ENCODE measurements around the gene YBEY. TPM values are rescaled to one million over a fixed set of nuclear protein-coding genes. Genes with fewer than 3 reads are reported as not detected.

YBEY gene
- total RNA-seq, 1 experiment from 2014 or later = 13.8 TPM

GRCh38 chr21:46295996-46296752 is 10.0 kb downstream of the YBEY start:
- Histone ChIP-seq H3K27ac (no peak overlapping the region), H3K36me3 (ENCODE audit: low read depth) (no peaks in the 10 kb centered on the region), H3K4me3 (no peak overlapping the region), H4K20me1 (ENCODE audit: insufficient read depth) (no peaks in the 10 kb centered on the region), H3K4me1 (replicated peaks; ENCODE audit: insufficient read depth) (no peaks in the 10 kb centered on the region), H3K4me2 (no peak overlapping the region), H3F3A (ENCODE audit: insufficient read depth, low read depth) (no peaks in the 10 kb centered on the region), H3K9me3 (ENCODE audit: insufficient read depth, low read depth) (no peaks in the 10 kb centered on the region), H2AFZ (no peak overlapping the region), H3K27me3 (ENCODE audit: insufficient read depth, low read depth) (no peaks in the 10 kb centered on the region), H3K9me2 (ENCODE audit: insufficient read depth) (no peaks in the 10 kb centered on the region), H3K79me2 (ENCODE audit: low read depth) (no peaks in the 10 kb centered on the region)
- no TSS peak for BruUV-seq (replicated peaks)
- TF ChIP-seq EZH2 (IDR thresholded peaks at IDR 0.05; ENCODE audit: low read depth) (no peak), CTCF (conservative IDR thresholded peaks at IDR 0.05) (no peak)
- intact Hi-C loops (cut with micrococcal nuclease; ENCODE audit: unreplicated experiment) = no loop called here
- ChIA-PET POLR2A (ENCODE audit: unreplicated experiment) (no interaction called here), CTCF (no interaction called here)
- DNase-seq = no peak

GRCh38 chr21:46297338-46298271 is 11.5 kb downstream of the YBEY start:
- H3K4me3 ChIP-seq = no peak overlapping the region
- no peaks in the 10 kb centered on the region for H3K4me1 ChIP-seq (replicated peaks; ENCODE audit: insufficient read depth)
- ChIA-PET CTCF (no interaction called here), POLR2A (ENCODE audit: unreplicated experiment) (no interaction called here)
- TF ChIP-seq CTCF (conservative IDR thresholded peaks at IDR 0.05) (no peak), EZH2 (IDR thresholded peaks at IDR 0.05; ENCODE audit: low read depth) (no peak)
- no peaks in the 10 kb centered on the region for H3K36me3 ChIP-seq (ENCODE audit: low read depth)
- H3K9me3 ChIP-seq (ENCODE audit: insufficient read depth, low read depth) = no peaks in the 10 kb centered on the region
- H3K27me3 ChIP-seq (ENCODE audit: insufficient read depth, low read depth) = no peaks in the 10 kb centered on the region
- H2AFZ ChIP-seq = no peak overlapping the region
- no peak overlapping the region for H3K4me2 ChIP-seq
- BruUV-seq (replicated peaks) = no TSS peak
- intact Hi-C loops (cut with micrococcal nuclease; ENCODE audit: unreplicated experiment) = no loop called here
- H3K27ac ChIP-seq = no peak overlapping the region
- DNase-seq = no peak
- no peaks in the 10 kb centered on the region for H3F3A ChIP-seq (ENCODE audit: insufficient read depth, low read depth)
- H3K9me2 ChIP-seq (ENCODE audit: insufficient read depth) = no peaks in the 10 kb centered on the region
- no peaks in the 10 kb centered on the region for H4K20me1 ChIP-seq (ENCODE audit: insufficient read depth)
- H3K79me2 ChIP-seq (ENCODE audit: low read depth) = no peaks in the 10 kb centered on the region

- Histone ChIP-seq H2AFZ (no peak overlapping the region), H3K36me3 (ENCODE audit: low read depth) (no peaks in the 10 kb centered on the region), H3K9me3 (ENCODE audit: insufficient read depth, low read depth) (no peaks in the 10 kb centered on the region), H3K27ac (no peak overlapping the region), H3K4me2 (no peak overlapping the region), H3K4me3 (no peak overlapping the region), H3K27me3 (ENCODE audit: insufficient read depth, low read depth) (no peaks in the 10 kb centered on the region), H3K9me2 (ENCODE audit: insufficient read depth) (no peaks in the 10 kb centered on the region), H3F3A (ENCODE audit: insufficient read depth, low read depth) (no peaks in the 10 kb centered on the region), H4K20me1 (ENCODE audit: insufficient read depth) (no peaks in the 10 kb centered on the region), H3K79me2 (ENCODE audit: low read depth) (no peaks in the 10 kb centered on the region), H3K4me1 (replicated peaks; ENCODE audit: insufficient read depth) (no peaks in the 10 kb centered on the region)
- CTCF ChIA-PET = no interaction called here
- TF ChIP-seq CTCF (conservative IDR thresholded peaks at IDR 0.05) (no peak), EZH2 (IDR thresholded peaks at IDR 0.05; ENCODE audit: low read depth) (no peak)
- intact Hi-C loops (cut with micrococcal nuclease; ENCODE audit: unreplicated experiment) = no loop called here
- no TSS peak for BruUV-seq (replicated peaks)
- DNase-seq = no peak
- POLR2A ChIA-PET (ENCODE audit: unreplicated experiment) = no interaction called here
These were observed 13.0 kb downstream of the YBEY start for GRCh38 chr21:46299167-46299566.

Data from PC-9 (cell line).